Fibroblast of lung (primary cell): ENCODE results near the gene UBE3A. TPM values are rescaled to one million over a fixed set of nuclear protein-coding genes. Genes with fewer than 3 reads are reported as not detected.
"Not testable (repeated sequence)": the region's sequence is repeated elsewhere in the genome, so short reads cannot be mapped to it uniquely, and the experiment has no call there.

Experiments used
- DNase-seq, 2 donors: peaks; one replicate each; pipeline versions ENCODE4 v3.0.0 to v3.0.0-alpha.2; 2010; ENCODE audit warnings: low read depth in 2 of 2
- H2AFZ ChIP-seq: 2 replicates; pipeline ENCODE4 v1.5.1; 2012; ENCODE audit warnings: low read length, control low read depth, inconsistent platforms
- H3K27ac ChIP-seq: 2 replicates; pipeline ENCODE4 v1.5.1; 2011; ENCODE audit warnings: low read length, control low read depth; ENCODE audit not compliant: insufficient read depth
- H3K27me3 ChIP-seq: 2 replicates; pipeline ENCODE4 v1.5.1; 2011; ENCODE audit warnings: mild to moderate bottlenecking, low read length; ENCODE audit not compliant: control insufficient read depth, insufficient read depth
- H3K36me3 ChIP-seq: 2 replicates; pipeline ENCODE4 v1.5.1; 2011; ENCODE audit warnings: low read length; ENCODE audit not compliant: control insufficient read depth, insufficient read depth
- H3K4me1 ChIP-seq: 2 replicates; pipeline ENCODE4 v1.5.1; 2011; ENCODE audit warnings: low read length; ENCODE audit not compliant: control insufficient read depth, insufficient read depth; ENCODE audit errors: extremely low read depth
- H3K4me2 ChIP-seq: 2 replicates; pipeline ENCODE4 v1.5.1; 2011; ENCODE audit warnings: low read length, control low read depth; ENCODE audit not compliant: insufficient read depth; ENCODE audit errors: extremely low read depth
- H3K4me3 ChIP-seq, 4 experiments: fragments of 200-600 bp in 1 of 4; sonication (generic) in 1 of 4; replicated peaks in 1 of 4; 2 replicates each; pipeline ENCODE4 v1.5.1; 2011 to 2016; ENCODE audit warnings: low read length in 4 of 4, low read depth in 3 of 4, mild to moderate bottlenecking in 3 of 4, control low read depth in 2 of 4, inconsistent platforms in 1 of 4, mixed read lengths in 1 of 4; ENCODE audit not compliant: insufficient read depth in 1 of 4; ENCODE audit errors: control extremely low read depth in 1 of 4
- H3K79me2 ChIP-seq: 2 replicates; pipeline ENCODE4 v1.5.1; 2012; ENCODE audit warnings: mild to moderate bottlenecking, low read length, inconsistent platforms; ENCODE audit not compliant: control insufficient read depth, insufficient read depth
- H3K9ac ChIP-seq: 2 replicates; pipeline ENCODE4 v1.5.1; 2011; ENCODE audit warnings: mild to moderate bottlenecking, low read length, control low read depth; ENCODE audit not compliant: insufficient read depth
- H3K9me3 ChIP-seq: 2 replicates; pipeline ENCODE4 v1.5.1; 2012; ENCODE audit warnings: low read depth, low read length; ENCODE audit not compliant: control insufficient read depth, insufficient read depth
- H4K20me1 ChIP-seq: 2 replicates; pipeline ENCODE4 v1.5.1; 2011; ENCODE audit warnings: low read length; ENCODE audit not compliant: control insufficient read depth, insufficient read depth; ENCODE audit errors: extremely low read depth
- CTCF ChIP-seq, 2 donors: IDR thresholded peaks in 1 of 2; conservative IDR thresholded peaks in 1 of 2; 1 replicate in 1 of 2; 2 replicates in 1 of 2; pipeline ENCODE4 v1.5.1; 2011 to 2012; ENCODE audit warnings: low read length in 2 of 2, control low read depth in 1 of 2, inconsistent platforms in 1 of 2, low read depth in 1 of 2, mild to moderate bottlenecking in 1 of 2
- EZH2 ChIP-seq: IDR thresholded peaks from 2 replicates; pipeline ENCODE4 v1.5.1; 2012; ENCODE audit warnings: low read length, control low read depth, mild to moderate bottlenecking; ENCODE audit errors: missing control alignments
- polyA plus RNA-seq, 2 donors: library from polyadenylated mRNA; depleted of rRNA in 1 of 2; stranded (reverse) in 1 of 2; unstranded in 1 of 2; fragments of >200 nt; gene quantifications; 2 replicates each; pipeline ENCODE4 v1.2.1, GENCODE V29; 2011 to 2012; ENCODE audit warnings: missing spikeins in 1 of 2
- total RNA-seq: library from RNA; depleted of rRNA; stranded (reverse); fragments of >200 nt; gene quantifications from 2 replicates; pipeline ENCODE4 v1.2.1, GENCODE V29; 2014

The UBE3A gene
- total and polyA plus RNA-seq, 2 donors (not counting 1 experiment from before 2014, with no cell fraction given), result 37.2 to 71.5 TPM

DNA sequence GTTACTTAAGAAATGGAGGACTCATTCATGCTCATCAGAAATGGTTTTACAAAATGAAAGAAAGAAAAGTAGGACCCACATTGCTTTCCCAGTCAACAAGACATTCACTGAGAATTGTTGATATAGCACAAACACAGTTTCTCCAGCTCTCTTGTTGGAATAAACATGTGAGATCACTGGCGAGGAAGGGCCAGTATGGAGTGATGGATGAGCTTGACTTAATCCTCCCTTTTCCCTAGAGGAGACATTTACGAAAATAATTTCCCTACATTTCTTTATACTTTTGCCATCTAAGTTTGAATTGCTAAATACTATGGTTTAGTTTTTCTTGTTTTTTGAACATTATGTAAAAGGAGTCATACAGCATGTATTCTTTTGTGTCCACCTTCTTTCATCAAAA lies 15.9 kb upstream of the UBE3A start:
- no peaks in the 10 kb centered on the region for H3K9me3 ChIP-seq
- no peak for TF ChIP-seq CTCF (conservative IDR thresholded peaks at IDR 0.05 in 1 of 2, IDR thresholded peaks at IDR 0.05 in 1 of 2; ENCODE audit: low read depth in 1 of 2, low read length in 2 of 2)
- TF ChIP-seq EZH2, result no peak
- no peaks in the 10 kb centered on the region for H3K27me3 ChIP-seq
- H3K27ac ChIP-seq, result no peak overlapping the region
- no peaks in the 10 kb centered on the region for H3K4me1 ChIP-seq
- H3K4me3 ChIP-seq, result no peak overlapping the region
- H3K4me2 ChIP-seq, result no peak overlapping the region
- H3K79me2 ChIP-seq, result no peaks in the 10 kb centered on the region
- no peaks in the 10 kb centered on the region for H4K20me1 ChIP-seq
- no peak overlapping the region for H2AFZ ChIP-seq
- DNase-seq, result no peak
- no peak overlapping the region for H3K9ac ChIP-seq
- no peaks in the 10 kb centered on the region for H3K36me3 ChIP-seq

GRCh38 chr15:25453246-25453645 lies 14.4 kb upstream of the UBE3A start:
- H3K4me3 ChIP-seq, DNase-seq, H3K36me3 ChIP-seq, H2AFZ ChIP-seq, H3K4me2 ChIP-seq, H3K27ac ChIP-seq, H3K9ac ChIP-seq, H3K9me3 ChIP-seq, H3K79me2 ChIP-seq, H3K4me1 ChIP-seq, H4K20me1 ChIP-seq, H3K27me3 ChIP-seq: not testable (repeated sequence)

- no peak overlapping the region for H3K9ac ChIP-seq
- H2AFZ ChIP-seq, result no peak overlapping the region
- H3K9me3 ChIP-seq, result no peaks in the 10 kb centered on the region
- no peak for DNase-seq
- no peaks in the 10 kb centered on the region for H3K4me1 ChIP-seq
- no peak overlapping the region for H3K4me3 ChIP-seq
- H3K27me3 ChIP-seq, result no peaks in the 10 kb centered on the region
- no peaks in the 10 kb centered on the region for H4K20me1 ChIP-seq
- H3K79me2 ChIP-seq, result no peaks in the 10 kb centered on the region
- H3K36me3 ChIP-seq, result no peaks in the 10 kb centered on the region
- TF ChIP-seq CTCF (conservative IDR thresholded peaks at IDR 0.05 in 1 of 2, IDR thresholded peaks at IDR 0.05 in 1 of 2; ENCODE audit: low read depth in 1 of 2, low read length in 2 of 2) (no peak), EZH2 (no peak)
- no peak overlapping the region for H3K27ac ChIP-seq
- H3K4me2 ChIP-seq, result no peak overlapping the region
Measured at GRCh38 chr15:25451501-25451900, 12.7 kb upstream of the UBE3A start.
